Heart left ventricle (tissue), 16 donors: ENCODE measurements around the gene PPP4R3B. TPM values are rescaled to one million over a fixed set of nuclear protein-coding genes. Genes with fewer than 3 reads are reported as not detected.
"Not testable (repeated sequence)": the region's sequence is repeated elsewhere in the genome, so short reads cannot be mapped to it uniquely, and the experiment has no call there.

ENCODE experiments used
- ATAC-seq, 4 donors: fragments of 200-7000 bp; cut with Tn5 transposase; one replicate each; pipeline ENCODE4 v1.9.1; 2020 to 2022; ENCODE audit warnings: moderate library complexity in 4 of 4, mild to moderate bottlenecking in 3 of 4, moderate number of reproducible peaks in 1 of 4
- DNase-seq, 5 donors: peaks; one replicate each; pipeline ENCODE4 v3.0.0-alpha.2; 2020
- H3K27ac ChIP-seq, 12 donors: fragments of 200-600 bp; sonication (generic) in 4 of 12; one replicate each; pipeline versions ENCODE4 v1.5.0 to v1.8.0; 2016 to 2022; ENCODE audit warnings: mild to moderate bottlenecking in 2 of 12
- H3K27me3 ChIP-seq, 9 donors: fragments of 200-600 bp; sonication (generic) in 2 of 9; one replicate each; pipeline versions ENCODE4 v1.5.1 to v1.8.0; 2016 to 2022; ENCODE audit warnings: mild to moderate bottlenecking in 3 of 9
- H3K36me3 ChIP-seq, 9 donors: fragments of 200-600 bp; sonication (generic) in 2 of 9; one replicate each; pipeline versions ENCODE4 v1.5.0 to v1.8.0; 2018 to 2022; ENCODE audit warnings: mild to moderate bottlenecking in 2 of 9
- H3K4me1 ChIP-seq, 12 donors: fragments of 200-600 bp; sonication (generic) in 4 of 12; one replicate each; pipeline versions ENCODE4 v1.5.0 to v1.8.0; 2016 to 2022; ENCODE audit warnings: mild to moderate bottlenecking in 3 of 12
- H3K4me3 ChIP-seq, 12 donors: fragments of 200-600 bp; sonication (generic) in 4 of 12; one replicate each; pipeline versions ENCODE4 v1.5.0 to v1.8.0; 2017 to 2022; ENCODE audit warnings: mild to moderate bottlenecking in 9 of 12, moderate library complexity in 4 of 12
- H3K9me3 ChIP-seq, 12 donors: fragments of 200-600 bp; sonication (generic) in 4 of 12; one replicate each; pipeline versions ENCODE4 v1.5.0 to v1.8.0; 2016 to 2022; ENCODE audit warnings: mild to moderate bottlenecking in 1 of 12
- CTCF ChIP-seq, 12 donors: fragments of 200-600 bp; sonication (generic) in 4 of 12; IDR thresholded peaks; one replicate each; pipeline versions ENCODE4 v1.5.0 to v1.8.0; 2018 to 2022; ENCODE audit warnings: antibody characterized with exemption in 12 of 12, mild to moderate bottlenecking in 5 of 12
- POLR2A ChIP-seq, 2 donors: fragments of 450-650 bp; IDR thresholded peaks; one replicate each; pipeline ENCODE4 v1.6.1; 2017; ENCODE audit warnings: antibody characterized with exemption in 2 of 2, mild to moderate bottlenecking in 2 of 2, moderate library complexity in 2 of 2
- WGBS, 4 donors: extraction: QIAGEN DNeasy Blood & Tissue Kit in 2 of 4; methylation state at CpG; one replicate each; pipeline versions ENCODE4 v1.1.5 to v1.1.7; 2013 to 2018; 5-methylcytosine and 5-hydroxymethylcytosine counted together
- intact Hi-C, 10 donors: fragments of 100-400 bp; cut with DNase I; formaldehyde crosslinking; loops; one replicate each; pipeline versions ENCODE4 v1.11.1 to v1.14.2; 2022
- polyA plus RNA-seq, 2 donors: library from polyadenylated mRNA; stranded (reverse); fragments of 200-250 nt; gene quantifications; one replicate each; pipeline ENCODE4 v1.2.3, GENCODE V29; 2013
- total RNA-seq, 9 donors: library from RNA; depleted of rRNA in 2 of 9; stranded (reverse); fragments of >200 nt in 2 of 9; fragmentation: NEBNext Ultra II Directional in 3 of 9; extraction: Animal tissue kit (Norgen Biotek cat#: 25700) in 3 of 9; gene quantifications; one replicate each; pipeline versions ENCODE4 v1.1.0 to v1.2.4, GENCODE V29; 2016 to 2023
- donor health status: ischemic (EF 13 %, LVEDD 7.1; RV severe dilation, severe dysfunction).
- donor health status: healthy with polysubstance abuse.
- donor health status: DM: no; HTN: yes; CAD: no.
- donor health status: DM: no; HTN: no; CAD: no.
- donor health status: ischemic (EF 25% LVEDD 6.9; RV normal size, moderate dysfunction).
- donor health status: ischemic (EF 25% LVEDD 5.7; RV mildly dilated, moderate dysfunction).
- donor health status: healthy.
- donor health status: DM: yes; HTN: yes; CAD: no.
- donor health status: ischemic (EF 35%, LVEDD 5.7; RV mildly dilated, moderate dysfunction).
- donor health status: nonischemic (EF 11% LVEDD 7.7; RV severe dilation, severe dysfunction).
- donor health status: DM: yes; HTN: yes; CAD: no.
- donor health status: PGD.
- donor health status: ischemic (EF 29% LVEDD 5.4; RV normal size, mild dysfunction).
- donor health status: nonischemic (EF 23%, LVEDD 6.1; RV moderate dilation, normal function).

Gene PPP4R3B
- total and polyA plus RNA-seq, 11 donors, result 9.9 to 32.4 (median 21.5) TPM

- Histone ChIP-seq H3K36me3 (peaks cover 0 to 100% (median 85%) of the 10 kb centered on the region in 9 donors), H3K4me1 (peaks cover 0 to 32% (median 8%) of the 10 kb centered on the region in 12 donors), H3K27me3 (no peaks in the 10 kb centered on the region), H3K4me3 (no peak overlapping the region), H3K9me3 (no peaks in the 10 kb centered on the region), H3K27ac (no peak overlapping the region)
- WGBS, 4 donors, result 72 to 83% (median 77%) methylated on average over 4 of the region's 4 CpGs
- no peak for DNase-seq
- ATAC-seq, result no peak
- intact Hi-C loops, result no loop called here
- TF ChIP-seq CTCF (IDR thresholded peaks at IDR 0.05), result no peak
- TF ChIP-seq POLR2A (IDR thresholded peaks at IDR 0.05), result no peak
These were observed 35.4 kb downstream of the PPP4R3B start for GRCh38 chr2:55581874-55582547.

GRCh38 chr2:55581435-55581834 lies 36.0 kb downstream of the PPP4R3B start:
- Histone ChIP-seq H3K4me1 (peaks cover 0 to 32% (median 8%) of the 10 kb centered on the region in 12 donors), H3K36me3 (peaks cover 0 to 100% (median 85%) of the 10 kb centered on the region in 9 donors), H3K9me3 (no peaks in the 10 kb centered on the region), H3K4me3 (no peak overlapping the region), H3K27ac (no peak overlapping the region), H3K27me3 (no peaks in the 10 kb centered on the region)
- ATAC-seq (no peak), DNase-seq (no peak)
- intact Hi-C loops, result no loop called here
- WGBS, 4 donors, result 95 to 96% (median 96%) methylated on average over 3 of the region's 3 CpGs
- no peak for TF ChIP-seq POLR2A (IDR thresholded peaks at IDR 0.05)
- TF ChIP-seq CTCF (IDR thresholded peaks at IDR 0.05), result peak in 1 of 12 donors; percentile 20

- ATAC-seq, result not testable (repeated sequence)
These were observed 48.4 kb downstream of the PPP4R3B start for GRCh38 chr2:55569002-55569401.

GRCh38 chr2:55567298-55567697 lies 50.1 kb downstream of the PPP4R3B start:
- WGBS, 4 donors, result 94 to 97% (median 96%) methylated on average over 4 of the region's 4 CpGs
- Histone ChIP-seq H3K27ac (no peak overlapping the region), H3K36me3 (peaks cover 0 to 99% (median 95%) of the 10 kb centered on the region in 9 donors), H3K9me3 (no peaks in the 10 kb centered on the region), H3K4me1 (no peaks in the 10 kb centered on the region), H3K4me3 (no peak overlapping the region), H3K27me3 (no peaks in the 10 kb centered on the region)
- DNase-seq (no peak), ATAC-seq (no peak)
- intact Hi-C loops, result no loop called here
- TF ChIP-seq CTCF (IDR thresholded peaks at IDR 0.05), result no peak
- no peak for TF ChIP-seq POLR2A (IDR thresholded peaks at IDR 0.05)

More at GRCh38 chr2:55569002-55569401, 48.4 kb downstream of the PPP4R3B start:
- peaks cover 0 to 99% (median 94%) of the 10 kb centered on the region in 9 donors for H3K36me3 ChIP-seq
- H3K4me1 ChIP-seq, H3K4me3 ChIP-seq, H3K27ac ChIP-seq, H3K27me3 ChIP-seq, intact Hi-C loops, DNase-seq, H3K9me3 ChIP-seq: not testable (repeated sequence)
- WGBS, 4 donors, result 88 to 95% (median 94%) methylated on average over 8 of the region's 8 CpGs
